Esophagus squamous epithelium (tissue), 5 donors: ENCODE data around the gene RRP36. TPM values are rescaled to one million over a fixed set of nuclear protein-coding genes. Genes with fewer than 3 reads are reported as not detected.
A peak's percentile ranks its signal among the peaks of the same experiment; 100 is the strongest.

Experiments
- DNase-seq: peaks from one replicate; lab custom pipeline; 2025; lab: John Stamatoyannopoulos, UW
- H3K27ac ChIP-seq, 4 donors: fragments of 200-600 bp; sonication (generic); one replicate each; pipeline ENCODE4 v1.5.1; 2016 to 2019; ENCODE audit warnings: mild to moderate bottlenecking in 1 of 4
- H3K27me3 ChIP-seq, 4 donors: fragments of 200-600 bp; sonication (generic); 1 replicate in 3 of 4; 2 replicates in 1 of 4; pipeline versions ENCODE4 v1.5.1 to v1.6.0; 2017 to 2021; ENCODE audit warnings: antibody characterized with exemption in 1 of 4
- H3K36me3 ChIP-seq, 3 donors: fragments of 200-600 bp; sonication (generic); one replicate each; pipeline ENCODE4 v1.5.1; 2016 to 2019
- H3K4me1 ChIP-seq, 3 donors: fragments of 200-600 bp; sonication (generic); one replicate each; pipeline ENCODE4 v1.5.1; 2017 to 2019
- H3K4me3 ChIP-seq, 4 donors: fragments of 200-600 bp; sonication (generic); 1 replicate in 3 of 4; 2 replicates in 1 of 4; pipeline ENCODE4 v1.5.1; 2016 to 2019; ENCODE audit warnings: mild to moderate bottlenecking in 2 of 4, moderate library complexity in 1 of 4
- H3K9me3 ChIP-seq, 3 donors: fragments of 200-600 bp; sonication (generic); one replicate each; pipeline ENCODE4 v1.5.1; 2016 to 2019
- POLR2A ChIP-seq, 4 donors: fragments of 450-650 bp; IDR thresholded peaks; one replicate each; pipeline ENCODE4 v1.6.1; 2017; ENCODE audit warnings: antibody characterized with exemption in 4 of 4, mild to moderate bottlenecking in 4 of 4, moderate library complexity in 3 of 4
- WGBS, 2 donors: methylation state at CpG; one replicate each; pipeline ENCODE4 v1.1.5; 2018; 5-methylcytosine and 5-hydroxymethylcytosine counted together
- intact Hi-C: fragments of 100-400 bp; cut with DNase I; formaldehyde crosslinking; loops from one replicate; pipeline ENCODE4 v1.15.0; 2022
- total RNA-seq, 4 donors: library from RNA; depleted of rRNA; stranded (reverse); fragments of >200 nt; gene quantifications; one replicate each; pipeline ENCODE4 v1.1.0, GENCODE V29; 2016
- TF ChIP-seq, protein P1 (sequence below), 6 experiments: fragments of 450-650 bp in 4 of 6; fragments of 200-600 bp in 2 of 6; sonication (generic) in 2 of 6; IDR thresholded peaks; one replicate each; pipeline ENCODE4 v1.5.1; 2016 to 2019; ENCODE audit warnings: antibody characterized with exemption in 6 of 6, mild to moderate bottlenecking in 4 of 6, moderate library complexity in 4 of 6
- donor health status: DM: yes; HTN: yes; CAD: no.

Gene RRP36
- total RNA-seq, 4 donors from 2014 or later = 52.5 to 66.4 (median 65.4) TPM

DNA sequence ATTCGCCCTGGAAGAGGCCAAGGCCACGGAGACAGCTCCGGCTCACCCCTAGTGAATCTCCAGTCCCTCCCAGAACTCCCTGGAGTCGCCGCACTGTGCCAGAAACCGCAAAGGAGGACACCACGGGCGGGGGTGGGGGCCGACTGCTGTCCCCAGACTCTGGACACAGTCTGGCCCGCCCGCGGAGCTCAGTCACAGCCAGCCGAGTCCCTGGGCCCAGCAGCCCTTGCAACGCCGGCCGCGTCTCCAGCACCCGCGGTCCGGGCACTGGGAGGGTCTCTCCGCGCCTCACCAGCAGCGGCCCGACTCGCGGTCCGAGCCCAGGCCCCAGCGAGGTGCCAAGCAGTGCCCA is 43.0 kb upstream of the RRP36 start:
- no peaks in the 10 kb centered on the region for H3K9me3 ChIP-seq
- H3K36me3 ChIP-seq = peaks cover 0 to 4% (median 4%) of the 10 kb centered on the region in 3 donors
- peaks cover 24 to 55% (median 26%) of the 10 kb centered on the region in 3 donors for H3K4me1 ChIP-seq
- H3K4me3 ChIP-seq = peak overlapping the region; percentile 70 to 96 (median 90)
- peak overlapping the region; percentile 91 to 95 (median 94) for H3K27ac ChIP-seq
- H3K27me3 ChIP-seq = no peaks in the 10 kb centered on the region
- intact Hi-C loops = no loop called here
- 5% methylated on average over 4 of the region's 28 CpGs; no CpG with 5 or more reads in 1 of the 2 donors for WGBS, 2 donors
- TF ChIP-seq, protein P1, sequence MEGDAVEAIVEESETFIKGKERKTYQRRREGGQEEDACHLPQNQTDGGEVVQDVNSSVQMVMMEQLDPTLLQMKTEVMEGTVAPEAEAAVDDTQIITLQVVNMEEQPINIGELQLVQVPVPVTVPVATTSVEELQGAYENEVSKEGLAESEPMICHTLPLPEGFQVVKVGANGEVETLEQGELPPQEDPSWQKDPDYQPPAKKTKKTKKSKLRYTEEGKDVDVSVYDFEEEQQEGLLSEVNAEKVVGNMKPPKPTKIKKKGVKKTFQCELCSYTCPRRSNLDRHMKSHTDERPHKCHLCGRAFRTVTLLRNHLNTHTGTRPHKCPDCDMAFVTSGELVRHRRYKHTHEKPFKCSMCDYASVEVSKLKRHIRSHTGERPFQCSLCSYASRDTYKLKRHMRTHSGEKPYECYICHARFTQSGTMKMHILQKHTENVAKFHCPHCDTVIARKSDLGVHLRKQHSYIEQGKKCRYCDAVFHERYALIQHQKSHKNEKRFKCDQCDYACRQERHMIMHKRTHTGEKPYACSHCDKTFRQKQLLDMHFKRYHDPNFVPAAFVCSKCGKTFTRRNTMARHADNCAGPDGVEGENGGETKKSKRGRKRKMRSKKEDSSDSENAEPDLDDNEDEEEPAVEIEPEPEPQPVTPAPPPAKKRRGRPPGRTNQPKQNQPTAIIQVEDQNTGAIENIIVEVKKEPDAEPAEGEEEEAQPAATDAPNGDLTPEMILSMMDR (IDR thresholded peaks at IDR 0.05) = no peak
- no peak for TF ChIP-seq POLR2A (IDR thresholded peaks at IDR 0.05)
- no peak for DNase-seq

DNA sequence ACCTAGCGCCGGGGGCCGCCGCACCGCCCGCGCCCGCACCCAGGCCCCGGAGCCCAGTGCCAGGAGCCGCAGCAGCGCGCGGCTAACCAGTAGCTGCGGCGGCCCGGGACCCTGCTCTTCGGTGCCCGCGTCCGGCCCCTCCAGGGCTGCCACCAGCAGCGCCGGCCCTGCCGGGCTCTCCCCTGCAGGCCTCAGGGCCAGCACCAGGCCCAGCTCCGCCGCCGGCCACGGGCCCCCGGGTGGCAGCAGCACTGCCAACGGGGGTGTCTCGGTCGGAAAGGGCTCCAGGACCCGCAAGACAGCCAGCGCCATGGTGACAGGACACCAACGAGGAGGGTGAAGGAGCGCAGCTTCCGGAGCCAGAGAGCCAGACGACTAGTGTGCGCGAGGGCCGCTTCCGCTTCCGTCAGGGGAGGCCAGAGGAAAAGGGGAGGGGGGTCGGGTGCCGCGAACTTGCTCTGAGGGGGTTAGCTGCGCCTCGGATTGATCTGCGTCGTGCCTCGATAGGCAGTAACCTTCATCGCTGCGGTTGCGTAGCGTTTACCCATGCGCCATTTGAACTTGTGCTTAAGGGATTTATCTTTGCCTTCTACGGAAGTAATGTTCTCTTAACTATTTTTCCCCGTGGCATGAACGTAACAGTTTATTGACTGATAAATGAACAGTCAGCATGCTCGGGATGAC is 42.4 kb upstream of the RRP36 start, which contains the start of gene PEX6:
Gene PEX6, minus strand, starts transcription at position 343 of the 684 bp plus-strand sequence. Its CDS starts 31 bp downstream, at position 312.
- Histone ChIP-seq H3K27me3 (no peaks in the 10 kb centered on the region), H3K9me3 (no peaks in the 10 kb centered on the region), H3K27ac (peak within 1 kb of the TSS; percentile 91 to 95 (median 94)), H3K4me1 (peaks cover 28 to 60% (median 29%) of the 10 kb centered on the region in 3 donors), H3K4me3 (peak within 1 kb of the TSS; percentile 70 to 96 (median 90)), H3K36me3 (peaks cover 0 to 2% (median 1%) of the 10 kb centered on the region in 3 donors)
- intact Hi-C loops = no loop called here
- WGBS, 2 donors = 0% methylated on average over 9 to 10 of the region's 59 CpGs
- peak in 2 of 4 donors; percentile 36 to 63 for TF ChIP-seq POLR2A (IDR thresholded peaks at IDR 0.05)
- TF ChIP-seq, protein P1 (IDR thresholded peaks at IDR 0.05) = peak in 1 of 6 experiments; percentile 3
- DNase-seq = peak; percentile 67

DNA sequence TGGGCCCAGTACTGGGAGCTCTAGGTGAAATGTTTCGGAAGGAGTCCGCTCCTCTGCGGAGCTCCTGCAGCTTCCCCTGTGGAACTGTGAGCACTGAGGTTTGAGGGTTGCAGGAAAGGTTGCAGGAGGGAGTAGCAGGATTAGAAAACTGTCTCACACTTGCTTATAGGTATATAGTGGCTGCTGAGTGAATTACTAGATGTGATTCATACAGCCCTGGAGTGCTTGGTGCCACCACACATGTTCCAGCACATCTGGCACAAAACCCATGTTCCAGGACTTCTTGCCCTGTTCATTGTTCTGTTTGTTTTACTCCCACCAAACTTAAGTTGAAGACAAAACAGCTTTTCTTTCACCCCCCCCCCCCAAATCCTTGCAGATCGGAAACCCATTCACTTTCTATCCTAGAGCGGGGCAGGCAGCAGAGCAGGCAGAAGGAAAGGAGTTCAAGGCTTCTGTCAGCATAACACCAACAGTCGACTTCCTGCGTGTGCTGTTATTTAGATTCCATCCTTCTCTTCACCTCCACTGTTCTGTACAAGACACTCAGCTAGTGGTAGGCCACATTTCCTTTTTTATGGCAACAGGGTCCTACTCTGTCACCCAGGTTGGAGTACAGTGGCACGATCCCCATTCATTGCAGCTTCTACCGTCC is 41.8 kb upstream of the RRP36 start:
- 17 to 45% methylated on average over 6 to 8 of the region's 9 CpGs for WGBS, 2 donors
- intact Hi-C loops = no loop called here

DNA sequence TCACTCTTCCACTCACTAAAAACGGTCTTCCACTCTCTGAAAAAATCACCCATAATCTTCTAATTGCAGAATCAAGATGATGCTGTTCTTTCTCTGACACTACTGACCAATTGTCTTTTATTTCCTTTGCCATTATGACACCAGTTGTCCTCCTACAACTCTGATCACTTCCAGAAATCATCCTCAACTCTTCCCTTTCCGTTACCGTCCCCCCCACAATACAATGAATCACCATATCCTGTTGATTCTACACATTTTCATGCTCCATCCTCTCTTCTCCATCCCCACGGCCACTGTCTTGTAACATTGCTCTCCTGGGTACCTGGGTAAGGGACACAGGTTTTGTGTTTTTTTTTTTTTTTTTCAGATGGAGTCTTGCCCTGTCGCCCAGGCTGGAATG is 39.6 kb upstream of the RRP36 start:
- no peaks in the 10 kb centered on the region for H3K36me3 ChIP-seq
- TF ChIP-seq, protein P1 (IDR thresholded peaks at IDR 0.05) = no peak
- no peak for TF ChIP-seq POLR2A (IDR thresholded peaks at IDR 0.05)
- H3K27ac ChIP-seq = no peak overlapping the region
- H3K4me1 ChIP-seq = peaks cover 34 to 58% (median 43%) of the 10 kb centered on the region in 3 donors
- H3K9me3 ChIP-seq = no peaks in the 10 kb centered on the region
- WGBS, 2 donors = 83 to 88% methylated on average over 5 of the region's 5 CpGs
- intact Hi-C loops = no loop called here
- no peak overlapping the region for H3K4me3 ChIP-seq
- H3K27me3 ChIP-seq = no peaks in the 10 kb centered on the region
- DNase-seq = no peak

More for the DNA sequence above, 41.8 kb upstream of the RRP36 start:
- Histone ChIP-seq H3K4me1 (peaks cover 28 to 59% (median 29%) of the 10 kb centered on the region in 3 donors), H3K4me3 (peak overlapping the region; percentile 70 to 96 (median 90)), H3K27me3 (no peaks in the 10 kb centered on the region), H3K9me3 (no peaks in the 10 kb centered on the region), H3K27ac (peak overlapping the region; percentile 91 to 95 (median 94)), H3K36me3 (no peaks in the 10 kb centered on the region)
- no peak for DNase-seq
- TF ChIP-seq POLR2A (IDR thresholded peaks at IDR 0.05) = no peak
- TF ChIP-seq, protein P1 (IDR thresholded peaks at IDR 0.05) = peak in 2 of 6 experiments; percentile 9 to 29
